ENCODE measurements around the gene PTOV1.

PTOV1 gene

DNA sequence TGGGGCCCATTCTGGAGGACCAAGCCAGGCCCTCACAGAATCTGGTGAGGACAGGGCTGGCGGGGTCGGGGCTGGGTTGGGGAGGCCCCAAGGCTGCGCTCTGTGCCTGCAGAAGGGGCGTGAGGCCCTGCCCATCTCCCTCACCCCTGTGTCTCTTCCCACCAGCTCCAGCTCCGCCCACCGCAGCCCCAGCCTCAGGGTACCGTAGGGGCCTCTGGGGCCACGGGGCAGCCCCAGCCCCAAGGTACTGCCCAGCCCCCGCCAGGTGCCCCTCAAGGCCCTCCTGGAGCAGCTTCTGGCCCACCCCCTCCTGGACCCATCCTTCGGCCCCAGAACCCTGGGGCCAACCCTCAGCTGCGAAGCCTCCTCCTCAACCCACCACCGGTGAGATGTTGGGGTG is 15.4 kb upstream of the PTOV1 start:
- H3K36me3 ChIP-seq: peaks cover 95 to 100% (median 100%) of the 10 kb centered on the region in 11 experiments
- H3K9ac ChIP-seq: no peak overlapping the region
- H3K4me3 ChIP-seq: no peak overlapping the region
- no peak for TF ChIP-seq Cebpa-rat (IDR thresholded peaks at IDR 0.05)
- H3K27ac ChIP-seq: no peak overlapping the region
- no peaks in the 10 kb centered on the region for H3K9me3 ChIP-seq (replicated peaks in 1 of 11)
- H4K20me1 ChIP-seq: peaks cover 0 to 83% (median 19%) of the 10 kb centered on the region in 11 experiments; a peak in 17 of 22 replicates
- H3K4me1 ChIP-seq: peaks cover 9 to 45% (median 28%) of the 10 kb centered on the region in 10 experiments
- H3K4me2 ChIP-seq: no peak overlapping the region
- no peaks in the 10 kb centered on the region for H3K27me3 ChIP-seq

DNA sequence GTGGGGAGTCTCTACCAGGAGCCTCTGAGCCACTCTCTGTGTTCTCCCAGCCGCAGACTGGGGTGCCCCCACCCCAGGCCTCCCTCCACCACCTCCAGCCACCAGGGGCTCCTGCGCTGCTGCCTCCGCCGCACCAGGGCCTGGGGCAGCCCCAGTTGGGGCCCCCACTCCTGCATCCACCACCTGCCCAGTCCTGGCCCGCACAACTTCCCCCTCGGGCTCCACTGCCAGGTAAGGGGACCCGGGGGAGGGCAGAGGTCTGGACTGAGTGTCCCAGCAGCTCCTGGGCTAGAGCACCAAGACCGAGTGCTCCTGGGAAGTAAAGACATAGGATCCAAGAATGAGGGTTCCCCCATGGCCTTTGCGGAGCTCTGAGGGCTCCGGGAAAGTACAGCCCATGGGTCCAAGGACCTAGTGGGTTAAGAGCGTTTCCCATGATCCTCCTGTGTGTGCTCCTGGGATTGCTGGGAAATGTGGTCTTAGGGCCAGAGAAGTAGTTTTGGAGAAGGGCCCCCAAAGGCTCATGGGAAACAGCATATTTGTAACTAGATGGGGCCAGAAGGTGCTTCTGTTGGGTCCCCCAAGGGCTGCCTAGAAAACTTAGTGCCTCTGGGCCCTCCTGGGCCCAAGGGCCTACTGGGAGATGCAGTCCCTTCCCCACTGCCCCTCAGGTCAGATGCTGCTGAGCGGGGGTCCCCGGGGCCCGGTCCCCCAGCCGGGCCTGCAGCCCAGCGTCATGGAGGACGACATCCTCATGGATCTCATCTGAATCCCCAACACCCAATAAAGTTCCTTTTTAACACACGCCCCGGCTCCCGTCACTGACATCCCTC is 14.6 kb upstream of the PTOV1 start:
- no peak overlapping the region for H3K4me3 ChIP-seq
- 0 out of 22 replicates have a peak overlapping the region, but pooled peaks of 1 of the 11 experiments have one; percentile 15 for H3K27ac ChIP-seq
- peak overlapping the region in 2 of 11 experiments; percentile 9 to 14; a peak in 1 of 22 replicates for H3K9ac ChIP-seq
- H3K4me1 ChIP-seq: peaks cover 9 to 37% (median 22%) of the 10 kb centered on the region in 10 experiments
- H4K20me1 ChIP-seq: peaks cover 0 to 75% (median 12%) of the 10 kb centered on the region in 11 experiments; a peak in 15 of 22 replicates
- TF ChIP-seq Cebpa-rat (IDR thresholded peaks at IDR 0.05): no peak
- H3K4me2 ChIP-seq: no peak overlapping the region
- no peaks in the 10 kb centered on the region for H3K27me3 ChIP-seq
- H3K9me3 ChIP-seq (replicated peaks in 1 of 11): no peaks in the 10 kb centered on the region
- H3K36me3 ChIP-seq: peaks cover 93 to 100% (median 99%) of the 10 kb centered on the region in 11 experiments

DNA sequence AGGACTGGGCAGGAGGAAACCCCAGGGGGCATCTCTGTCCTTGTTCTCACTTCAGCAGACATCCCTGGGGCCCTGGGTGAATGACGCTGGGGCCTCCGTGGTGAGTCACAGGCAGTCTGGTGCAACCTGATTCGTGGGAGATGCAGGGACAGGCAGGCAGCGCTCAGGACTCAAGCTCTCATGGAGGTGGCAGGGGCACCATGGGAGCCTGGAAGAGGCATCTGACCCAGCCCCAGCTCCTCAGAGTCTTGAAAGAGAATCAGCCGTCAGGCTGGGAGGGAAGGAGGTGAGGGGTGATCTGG is 14.0 kb upstream of the PTOV1 start:
- H4K20me1 ChIP-seq: peaks cover 0 to 69% (median 9%) of the 10 kb centered on the region in 11 experiments; a peak in 13 of 22 replicates
- H3K36me3 ChIP-seq: peaks cover 88 to 98% (median 93%) of the 10 kb centered on the region in 11 experiments
- H3K9ac ChIP-seq: 0 out of 22 replicates have a peak overlapping the region, but pooled peaks of 2 of the 11 experiments have one; percentile 9 to 14

DNA sequence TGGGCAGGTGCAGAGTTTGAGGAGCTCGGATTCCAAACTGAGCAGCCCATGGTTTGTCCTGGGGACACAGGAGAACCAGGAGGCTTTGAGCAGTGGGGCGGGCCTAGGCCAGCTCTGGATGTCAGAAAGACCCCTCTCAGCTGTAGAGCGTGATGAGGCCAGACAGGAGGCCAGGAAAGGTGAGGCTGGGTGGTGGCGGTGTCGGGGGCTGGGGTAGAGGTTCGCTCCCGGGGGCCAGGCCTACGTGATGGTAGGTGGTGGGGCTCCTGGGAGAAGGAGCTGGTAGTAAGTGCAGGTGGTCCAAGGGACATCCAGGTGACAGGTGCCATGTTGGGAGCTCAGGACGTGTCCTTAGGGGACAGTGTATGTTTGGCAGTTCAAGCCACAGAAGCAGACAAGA is 13.5 kb upstream of the PTOV1 start:
- H3K27me3 ChIP-seq: no peaks in the 10 kb centered on the region
- peaks cover 2 to 28% (median 13%) of the 10 kb centered on the region in 10 experiments; a peak in 18 of 20 replicates for H3K4me1 ChIP-seq
- H4K20me1 ChIP-seq: peaks cover 0 to 64% (median 9%) of the 10 kb centered on the region in 11 experiments; a peak in 13 of 22 replicates
- TF ChIP-seq Cebpa-rat (IDR thresholded peaks at IDR 0.05): no peak
- H3K9me3 ChIP-seq (replicated peaks in 1 of 11): no peaks in the 10 kb centered on the region
- H3K36me3 ChIP-seq: peaks cover 84 to 98% (median 88%) of the 10 kb centered on the region in 11 experiments
- no peak overlapping the region for H3K9ac ChIP-seq
- H3K4me2 ChIP-seq: no peak overlapping the region
- H3K27ac ChIP-seq: no peak overlapping the region
- no peak overlapping the region for H3K4me3 ChIP-seq

More for the DNA sequence above, 14.0 kb upstream of the PTOV1 start:
- TF ChIP-seq Cebpa-rat (IDR thresholded peaks at IDR 0.05): no peak
- Histone ChIP-seq H3K27me3 (no peaks in the 10 kb centered on the region), H3K4me1 (peaks cover 7 to 31% (median 17%) of the 10 kb centered on the region in 10 experiments; a peak in 18 of 20 replicates), H3K27ac (0 out of 22 replicates have a peak overlapping the region, but pooled peaks of 1 of the 11 experiments have one; percentile 15), H3K4me3 (no peak overlapping the region), H3K9me3 (replicated peaks in 1 of 11) (no peaks in the 10 kb centered on the region), H3K4me2 (no peak overlapping the region)

DNA sequence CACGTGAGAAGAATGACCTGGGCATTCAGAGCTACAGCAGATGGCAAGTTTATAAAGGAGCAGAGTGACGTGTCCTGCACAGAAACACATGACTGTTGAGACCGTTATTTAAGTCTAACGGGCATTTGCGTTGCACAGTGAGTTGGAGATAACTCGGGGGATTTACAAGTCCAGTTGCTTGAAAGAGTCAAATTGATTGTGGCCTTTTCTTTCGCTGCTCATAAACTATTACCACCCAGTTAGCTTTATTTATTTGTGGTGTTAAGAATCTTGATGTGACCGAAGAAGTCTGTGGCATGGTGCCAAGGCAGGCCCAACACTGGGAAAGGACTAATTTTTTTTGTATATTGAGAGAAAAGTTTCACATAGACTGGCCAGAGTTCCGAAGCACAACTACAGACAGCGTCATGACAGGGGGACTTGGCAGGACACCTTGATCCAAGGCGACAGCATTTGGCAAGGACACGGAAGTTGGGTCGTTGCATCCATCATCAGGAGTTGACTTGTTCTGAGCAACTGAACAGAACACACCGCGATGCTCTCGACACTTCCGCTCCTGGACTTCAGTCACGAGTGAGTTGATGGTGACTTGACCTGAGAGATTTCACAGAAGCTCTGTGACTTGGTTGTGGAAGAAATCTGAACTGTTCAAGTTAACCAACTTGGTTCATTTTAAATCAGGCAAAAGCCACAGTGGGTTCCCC is 11.9 kb upstream of the PTOV1 start:
- H3K4me2 ChIP-seq: no peak overlapping the region
- H3K4me1 ChIP-seq: peaks cover under 1 to 29% (median 21%) of the 10 kb centered on the region in 10 experiments; a peak in 19 of 20 replicates
- H3K4me3 ChIP-seq: no peak overlapping the region
- no peaks in the 10 kb centered on the region for H3K9me3 ChIP-seq (replicated peaks in 1 of 11)
- no peak for TF ChIP-seq Cebpa-rat (IDR thresholded peaks at IDR 0.05)
- H4K20me1 ChIP-seq: peaks cover 0 to 48% (median 9%) of the 10 kb centered on the region in 11 experiments; a peak in 12 of 22 replicates
- H3K27ac ChIP-seq: no peak overlapping the region
- H3K36me3 ChIP-seq: peaks cover 70 to 82% (median 72%) of the 10 kb centered on the region in 11 experiments
- H3K9ac ChIP-seq: no peak overlapping the region
- H3K27me3 ChIP-seq: no peaks in the 10 kb centered on the region

DNA sequence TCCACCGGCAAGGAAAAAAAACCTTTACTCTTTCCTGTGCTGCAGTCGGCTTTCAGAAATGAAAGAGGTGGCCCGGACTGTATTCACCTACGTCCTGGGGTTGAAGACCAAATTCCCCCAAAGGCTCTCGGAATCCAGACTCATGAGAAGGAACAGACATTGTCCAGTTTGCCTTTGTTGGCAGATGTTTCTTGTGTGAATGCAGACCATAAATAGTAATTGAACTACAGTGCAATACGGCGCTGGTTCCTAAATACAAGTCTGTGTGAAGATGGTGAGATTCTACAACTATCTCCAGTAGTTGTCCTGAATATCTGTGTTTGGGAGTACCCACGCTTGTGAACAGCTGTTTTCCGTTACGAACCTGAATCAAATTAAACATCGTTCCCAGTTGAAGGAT is 11.2 kb upstream of the PTOV1 start:
- no peak overlapping the region for H3K4me3 ChIP-seq
- peaks cover 8 to 36% (median 27%) of the 10 kb centered on the region in 10 experiments; a peak in 19 of 20 replicates for H3K4me1 ChIP-seq
- H3K4me2 ChIP-seq: no peak overlapping the region
- peaks cover 63 to 75% (median 65%) of the 10 kb centered on the region in 11 experiments for H3K36me3 ChIP-seq
- TF ChIP-seq Cebpa-rat (IDR thresholded peaks at IDR 0.05): no peak
- no peaks in the 10 kb centered on the region for H3K27me3 ChIP-seq
- H4K20me1 ChIP-seq: peaks cover 0 to 41% (median 9%) of the 10 kb centered on the region in 11 experiments; a peak in 9 of 22 replicates
- H3K9ac ChIP-seq: no peak overlapping the region
- H3K9me3 ChIP-seq (replicated peaks in 1 of 11): no peaks in the 10 kb centered on the region
- no peak overlapping the region for H3K27ac ChIP-seq

DNA sequence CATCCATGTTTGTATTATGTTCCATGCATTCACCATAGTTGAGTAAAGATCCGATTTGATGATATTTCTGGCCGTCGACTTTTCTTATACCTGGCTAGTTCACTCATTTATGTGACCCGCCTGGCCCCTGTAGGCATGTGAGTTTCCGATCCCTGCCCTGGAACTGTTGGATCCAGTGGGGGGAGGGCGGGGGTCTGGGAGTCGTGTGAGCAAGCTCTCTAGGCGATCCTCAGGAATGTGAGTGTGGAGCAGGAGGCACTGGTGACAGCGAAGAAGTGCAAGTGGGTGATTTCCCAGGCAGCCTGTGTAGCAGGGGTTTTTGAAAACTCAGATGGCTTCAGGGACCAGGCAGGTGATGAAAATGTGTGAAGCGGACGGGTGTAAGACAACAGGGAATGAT is 10.6 kb upstream of the PTOV1 start:
- Histone ChIP-seq H3K27ac (no peak overlapping the region), H3K27me3 (no peaks in the 10 kb centered on the region), H3K4me1 (peaks cover 10 to 37% (median 28%) of the 10 kb centered on the region in 10 experiments; a peak in 19 of 20 replicates), H3K36me3 (peaks cover 57 to 69% (median 59%) of the 10 kb centered on the region in 11 experiments), H3K9me3 (replicated peaks in 1 of 11) (no peaks in the 10 kb centered on the region), H4K20me1 (peaks cover 0 to 35% (median 9%) of the 10 kb centered on the region in 11 experiments; a peak in 8 of 22 replicates), H3K4me2 (no peak overlapping the region), H3K4me3 (no peak overlapping the region), H3K9ac (no peak overlapping the region)
- no peak for TF ChIP-seq Cebpa-rat (IDR thresholded peaks at IDR 0.05)

DNA sequence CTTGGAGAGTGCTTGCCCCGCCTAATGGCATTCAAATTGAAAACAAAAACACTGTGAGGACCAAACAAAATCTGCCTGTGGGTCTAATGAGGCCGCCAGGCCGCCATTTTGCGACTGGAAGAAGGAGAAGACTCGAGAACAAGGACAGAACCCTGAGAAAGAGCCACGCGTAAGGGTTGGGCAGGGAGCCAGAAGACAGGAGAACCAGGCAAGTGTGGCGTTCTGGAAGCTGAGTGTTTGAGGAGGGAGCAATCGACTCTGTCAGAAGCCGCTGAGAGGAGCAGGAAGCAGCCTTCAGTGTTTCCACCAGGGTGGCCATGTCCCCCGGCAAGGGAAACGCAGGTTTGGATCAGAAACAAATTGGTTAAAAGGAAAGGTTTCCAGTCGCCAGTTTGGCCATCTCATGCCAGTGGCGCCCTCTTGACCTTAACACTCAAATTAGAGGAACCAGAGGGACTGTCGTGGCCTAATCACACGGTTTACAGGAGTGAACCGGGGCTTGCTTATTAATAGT is 10.2 kb upstream of the PTOV1 start:
- Histone ChIP-seq H3K9me3 (replicated peaks in 1 of 11) (no peaks in the 10 kb centered on the region), H3K4me2 (no peak overlapping the region), H4K20me1 (peaks cover 0 to 34% (median 9%) of the 10 kb centered on the region in 11 experiments; a peak in 8 of 22 replicates), H3K27me3 (no peaks in the 10 kb centered on the region), H3K4me1 (peaks cover 10 to 37% (median 28%) of the 10 kb centered on the region in 10 experiments; a peak in 19 of 20 replicates), H3K27ac (no peak overlapping the region), H3K4me3 (no peak overlapping the region), H3K9ac (no peak overlapping the region), H3K36me3 (peaks cover 52 to 64% (median 55%) of the 10 kb centered on the region in 11 experiments)
- TF ChIP-seq Cebpa-rat (IDR thresholded peaks at IDR 0.05): no peak
